BJ (cell line): Measurements from ENCODE around the gene TMEM87B. TPM values are rescaled to one million over a fixed set of nuclear protein-coding genes. Genes with fewer than 3 reads are reported as not detected.

Experiments
- CTCF ChIA-PET: fragments of 350-600 bp; formaldehyde crosslinking; extraction: SDS; loops from one replicate; lab custom pipeline; 2021; ENCODE audit warnings: antibody characterized with exemption, inconsistent platforms; lab: Yijun Ruan, JAX
- POLR2A ChIA-PET: fragments of 300-600 bp; sonication (Branson Sonifier 250); formaldehyde crosslinking; extraction: SDS; loops from one replicate; lab custom pipeline; 2021; ENCODE audit warnings: antibody characterized with exemption; lab: Charles Lee
- DNase-seq: peaks from one replicate; pipeline ENCODE4 v3.0.0-alpha.2; 2011; ENCODE audit warnings: low read depth
- H3K27me3 ChIP-seq: 2 replicates; pipeline ENCODE4 v1.6.0; 2011; ENCODE audit warnings: low read length; ENCODE audit not compliant: control insufficient read depth, insufficient read depth
- H3K36me3 ChIP-seq: 2 replicates; pipeline ENCODE4 v1.5.1; 2011; ENCODE audit warnings: low read length; ENCODE audit not compliant: control insufficient read depth, insufficient read depth
- H3K4me3 ChIP-seq: 2 replicates; pipeline ENCODE4 v1.5.1; 2011; ENCODE audit warnings: low read depth, mild to moderate bottlenecking, control low read depth, low read length
- CTCF ChIP-seq: IDR thresholded peaks from 2 replicates; pipeline ENCODE4 v1.5.1; 2011; ENCODE audit warnings: low read depth, mild to moderate bottlenecking, control low read depth, inconsistent platforms, low read length, moderate library complexity; ENCODE audit not compliant: insufficient read depth
- polyA plus RNA-seq: library from polyadenylated mRNA; depleted of rRNA; stranded (reverse); fragments of >200 nt; gene quantifications from 2 replicates; pipeline ENCODE4 v1.2.3, GENCODE V29; 2011

Gene TMEM87B
- polyA plus RNA-seq, 1 experiment: 11.4 TPM

- Histone ChIP-seq H3K36me3 (no peaks in the 10 kb centered on the region), H3K4me3 (no peak overlapping the region), H3K27me3 (peaks cover 4% of the 10 kb centered on the region; the same call in 1 of the 2 replicates)
- no peak for DNase-seq
- POLR2A ChIA-PET: no interaction called here
- TF ChIP-seq CTCF: no peak
- CTCF ChIA-PET: interaction anchor here (0.8 to 1.4 kb wide), 2 partner anchors 9 to 24 kb away, joined by 3 to 6 read pairs; no protein-coding TSS in a partner anchor
These were observed 30.1 kb upstream of the TMEM87B start for GRCh38 chr2:112024896-112025491.

- H3K27me3 ChIP-seq: peaks cover 3% of the 10 kb centered on the region; the same call in 1 of the 2 replicates
- H3K36me3 ChIP-seq: no peaks in the 10 kb centered on the region
- DNase-seq: no peak
- no peak for TF ChIP-seq CTCF
- H3K4me3 ChIP-seq: no peak overlapping the region
- CTCF ChIA-PET: interaction anchor here (1.4 kb wide), 1 partner anchor 11 kb away, joined by 6 read pairs; no protein-coding TSS in a partner anchor
- POLR2A ChIA-PET: no interaction called here
These were observed 28.6 kb upstream of the TMEM87B start for GRCh38 chr2:112026509-112026908.

GRCh38 chr2:112027767-112028166, 27.3 kb upstream of the TMEM87B start:
- H3K36me3 ChIP-seq: no peaks in the 10 kb centered on the region
- ChIA-PET CTCF (no interaction called here), POLR2A (no interaction called here)
- no peak overlapping the region for H3K4me3 ChIP-seq
- peaks cover 3% of the 10 kb centered on the region; the same call in 1 of the 2 replicates for H3K27me3 ChIP-seq
- TF ChIP-seq CTCF: no peak
- DNase-seq: no peak

- H3K27me3 ChIP-seq: peaks cover 3% of the 10 kb centered on the region; the same call in 1 of the 2 replicates
- no peaks in the 10 kb centered on the region for H3K36me3 ChIP-seq
- no peak for DNase-seq
- H3K4me3 ChIP-seq: no peak overlapping the region
- no peak for TF ChIP-seq CTCF
- ChIA-PET CTCF (no interaction called here), POLR2A (no interaction called here)
These were observed 25.9 kb upstream of the TMEM87B start for GRCh38 chr2:112029164-112029563.

GRCh38 chr2:112031473-112032223, 23.4 kb upstream of the TMEM87B start:
- no peak for TF ChIP-seq CTCF
- Histone ChIP-seq H3K27me3 (peaks cover 2% of the 10 kb centered on the region; the same call in 1 of the 2 replicates), H3K36me3 (no peaks in the 10 kb centered on the region), H3K4me3 (no peak overlapping the region)
- no peak for DNase-seq
- ChIA-PET CTCF (no interaction called here), POLR2A (no interaction called here)
